Measurements from ENCODE around the gene HRH2.
"Not testable (repeated sequence)": the region's sequence is repeated elsewhere in the genome, so short reads cannot be mapped to it uniquely, and the experiment has no call there.

HRH2 gene

DNA sequence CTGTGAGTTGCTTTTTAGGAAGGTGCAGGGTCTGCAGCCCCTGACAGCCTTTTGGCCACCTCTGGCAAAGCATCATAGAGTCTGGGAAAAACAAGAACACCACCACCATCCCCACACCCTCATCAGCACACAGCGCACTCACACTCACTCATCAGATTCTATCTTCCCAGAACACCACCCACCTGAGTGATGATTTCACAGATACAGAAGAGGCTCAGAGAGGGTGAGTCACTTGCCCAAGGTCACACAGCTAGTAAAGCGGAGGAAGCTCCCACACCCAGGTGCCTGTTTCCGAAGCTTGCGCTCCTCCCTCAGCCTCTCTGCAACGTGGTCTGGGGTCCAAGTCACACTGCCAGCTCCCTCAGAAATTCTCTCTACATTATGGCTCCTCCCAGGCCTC, 41.8 kb upstream of the HRH2 start:
- in situ Hi-C loops (cut with HindIII; ENCODE audit: low sequenced_read_pairs) = no loop called here
- TF ChIP-seq, protein P1, sequence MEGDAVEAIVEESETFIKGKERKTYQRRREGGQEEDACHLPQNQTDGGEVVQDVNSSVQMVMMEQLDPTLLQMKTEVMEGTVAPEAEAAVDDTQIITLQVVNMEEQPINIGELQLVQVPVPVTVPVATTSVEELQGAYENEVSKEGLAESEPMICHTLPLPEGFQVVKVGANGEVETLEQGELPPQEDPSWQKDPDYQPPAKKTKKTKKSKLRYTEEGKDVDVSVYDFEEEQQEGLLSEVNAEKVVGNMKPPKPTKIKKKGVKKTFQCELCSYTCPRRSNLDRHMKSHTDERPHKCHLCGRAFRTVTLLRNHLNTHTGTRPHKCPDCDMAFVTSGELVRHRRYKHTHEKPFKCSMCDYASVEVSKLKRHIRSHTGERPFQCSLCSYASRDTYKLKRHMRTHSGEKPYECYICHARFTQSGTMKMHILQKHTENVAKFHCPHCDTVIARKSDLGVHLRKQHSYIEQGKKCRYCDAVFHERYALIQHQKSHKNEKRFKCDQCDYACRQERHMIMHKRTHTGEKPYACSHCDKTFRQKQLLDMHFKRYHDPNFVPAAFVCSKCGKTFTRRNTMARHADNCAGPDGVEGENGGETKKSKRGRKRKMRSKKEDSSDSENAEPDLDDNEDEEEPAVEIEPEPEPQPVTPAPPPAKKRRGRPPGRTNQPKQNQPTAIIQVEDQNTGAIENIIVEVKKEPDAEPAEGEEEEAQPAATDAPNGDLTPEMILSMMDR (IDR thresholded peaks at IDR 0.05; ENCODE audit: low read depth, low read length, missing control alignments) = no peak
- H3K4me3 ChIP-seq (ENCODE audit: low read depth, low read length) = no peak overlapping the region
- no peak for DNase-seq (ENCODE audit: low read depth)

DNA sequence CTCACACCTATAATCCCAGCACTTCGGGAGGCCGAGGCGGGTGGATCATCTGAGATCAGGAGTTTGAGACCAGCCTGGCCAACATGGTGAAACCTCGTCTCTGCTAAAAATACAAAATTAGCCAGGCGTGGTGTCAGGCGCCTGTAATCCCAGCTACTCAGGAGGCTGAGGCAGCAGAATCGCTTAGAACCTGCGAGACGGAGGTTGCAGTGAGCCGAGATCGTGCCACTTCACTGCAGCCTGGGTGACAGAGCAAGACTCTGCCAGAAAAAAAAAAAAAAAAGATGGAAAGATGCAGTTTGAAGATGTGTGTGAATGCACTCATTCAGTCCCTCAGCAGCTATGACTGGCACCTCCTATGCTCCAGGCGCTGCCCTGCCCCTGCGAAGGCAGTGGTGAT, 41.3 kb upstream of the HRH2 start:
- in situ Hi-C loops (cut with HindIII; ENCODE audit: low sequenced_read_pairs); DNase-seq (ENCODE audit: low read depth); H3K4me3 ChIP-seq (ENCODE audit: low read depth, low read length): not testable (repeated sequence)

- TF ChIP-seq, protein P1 (IDR thresholded peaks at IDR 0.05; ENCODE audit: low read depth, low read length, missing control alignments) = no peak
- no peak for DNase-seq (ENCODE audit: low read depth)
- in situ Hi-C loops (cut with HindIII; ENCODE audit: low sequenced_read_pairs) = no loop called here
Measured at GRCh38 chr5:175617447-175617846, 40.4 kb upstream of the HRH2 start.

GRCh38 chr5:175620527-175620926, 37.3 kb upstream of the HRH2 start:
- no peak overlapping the region for H3K4me3 ChIP-seq (ENCODE audit: low read depth, low read length)
- in situ Hi-C loops (cut with HindIII; ENCODE audit: low sequenced_read_pairs) = no loop called here
- DNase-seq (ENCODE audit: low read depth) = no peak
- TF ChIP-seq, protein P1 (IDR thresholded peaks at IDR 0.05; ENCODE audit: low read depth, low read length, missing control alignments) = no peak

More at GRCh38 chr5:175617447-175617846, 40.4 kb upstream of the HRH2 start:
- H3K4me3 ChIP-seq (ENCODE audit: low read depth, low read length) = no peak overlapping the region

DNA sequence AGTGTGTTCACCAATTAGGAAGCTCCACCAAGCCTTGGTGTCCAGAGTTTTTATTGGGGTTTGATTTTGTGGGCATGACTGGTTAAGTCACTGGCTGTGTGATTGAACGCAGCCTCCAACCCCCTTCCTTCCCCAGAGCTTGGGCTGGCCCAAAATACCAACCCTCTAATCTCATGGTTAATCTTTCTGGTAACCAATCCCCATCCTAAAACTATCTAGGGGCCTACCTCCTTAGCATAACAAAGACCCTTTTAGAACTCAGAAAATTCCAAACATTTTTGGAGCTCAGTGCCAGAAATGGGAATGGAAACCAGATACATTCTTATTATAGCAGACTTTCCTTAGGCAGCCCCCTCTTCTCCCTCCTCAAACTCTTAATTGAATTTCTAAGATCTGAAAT, 35.9 kb upstream of the HRH2 start:
- in situ Hi-C loops (cut with HindIII; ENCODE audit: low sequenced_read_pairs) = no loop called here
- no peak overlapping the region for H3K4me3 ChIP-seq (ENCODE audit: low read depth, low read length)
- TF ChIP-seq, protein P1 (IDR thresholded peaks at IDR 0.05; ENCODE audit: low read depth, low read length, missing control alignments) = no peak
- DNase-seq (ENCODE audit: low read depth) = no peak

- in situ Hi-C loops (cut with HindIII; ENCODE audit: low sequenced_read_pairs) = no loop called here
- TF ChIP-seq, protein P1 (IDR thresholded peaks at IDR 0.05; ENCODE audit: low read depth, low read length, missing control alignments) = no peak
- no peak overlapping the region for H3K4me3 ChIP-seq (ENCODE audit: low read depth, low read length)
- no peak for DNase-seq (ENCODE audit: low read depth)
Measured at GRCh38 chr5:175623088-175623487, 34.8 kb upstream of the HRH2 start.

GRCh38 chr5:175624316-175624715, 33.6 kb upstream of the HRH2 start:
- TF ChIP-seq, protein P1 (IDR thresholded peaks at IDR 0.05; ENCODE audit: low read depth, low read length, missing control alignments) = no peak
- H3K4me3 ChIP-seq (ENCODE audit: low read depth, low read length) = no peak overlapping the region
- in situ Hi-C loops (cut with HindIII; ENCODE audit: low sequenced_read_pairs) = no loop called here
- DNase-seq (ENCODE audit: low read depth) = no peak
